Measurements from ENCODE around the gene PLSCR3. TPM values are rescaled to one million over a fixed set of nuclear protein-coding genes. Genes with fewer than 3 reads are reported as not detected.
A peak's percentile ranks its signal among the peaks of the same experiment; 100 is the strongest.

The PLSCR3 gene
- total RNA-seq, 1 experiment from 2014 or later: 39.8 TPM

DNA sequence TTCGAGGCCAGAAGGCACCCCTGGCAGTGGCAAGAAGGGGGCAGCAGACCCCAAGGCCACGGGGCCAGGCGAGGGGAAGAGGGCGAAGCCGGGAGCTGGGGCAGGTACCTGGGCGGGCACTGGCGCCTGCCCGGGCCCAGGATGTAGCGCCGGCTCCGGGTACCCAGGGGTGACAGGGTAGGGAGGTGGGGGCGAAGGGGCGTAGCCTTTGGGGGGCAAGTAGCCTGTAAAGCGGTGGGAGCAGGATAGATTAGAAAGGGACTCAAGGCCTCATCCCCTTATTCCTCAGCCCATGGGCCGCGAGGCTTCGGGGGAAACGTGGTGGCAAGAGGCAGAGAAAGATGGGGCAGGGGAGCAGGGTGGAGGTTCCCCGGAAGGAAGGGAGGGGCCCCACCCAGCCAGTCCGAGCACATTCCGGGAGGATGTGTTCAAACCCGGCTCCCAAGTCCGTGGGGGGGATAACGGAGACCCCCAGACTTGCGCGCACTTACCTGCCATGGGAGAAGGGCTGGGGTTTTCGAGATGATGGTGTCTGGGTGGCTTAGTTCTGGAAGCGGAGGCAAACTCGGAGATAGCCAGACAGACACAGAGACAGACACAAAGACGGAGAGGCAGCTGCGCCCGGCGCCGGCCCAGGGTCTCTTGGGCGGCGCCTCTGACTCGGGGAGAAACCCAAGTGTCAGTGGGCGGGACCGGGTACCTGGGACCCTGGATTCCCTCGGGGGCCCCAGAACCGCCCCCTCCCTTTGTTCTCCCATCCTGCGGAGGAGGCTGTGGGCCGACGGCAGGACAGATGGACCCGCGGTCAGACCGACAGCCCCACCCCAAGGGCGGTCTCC, 493 bp downstream of the PLSCR3 start:
- Histone ChIP-seq H3K4me1 (ENCODE audit: low read length) (peaks cover 14% of the 10 kb centered on the region), H3K9me2 (replicated peaks; ENCODE audit: insufficient read depth, low read length) (no peaks in the 10 kb centered on the region), H3K4me3 (ENCODE audit: low read length) (peak overlapping the region; percentile 91), H2AFZ (ENCODE audit: low read length) (peak overlapping the region; percentile 90), H3K79me2 (ENCODE audit: low read length) (peaks cover 5% of the 10 kb centered on the region; the same call in 1 of the 2 replicates), H3K27me3 (ENCODE audit: low read length) (no peaks in the 10 kb centered on the region), H3K9ac (ENCODE audit: low read length) (peak overlapping the region; percentile 82), H3K9me3 (ENCODE audit: low read length) (no peaks in the 10 kb centered on the region), H4K20me1 (ENCODE audit: insufficient read depth, low read depth, low read length) (no peaks in the 10 kb centered on the region), H3K4me2 (ENCODE audit: low read depth, low read length, poor library complexity, severe bottlenecking) (peak overlapping the region; percentile 89), H3K27ac (ENCODE audit: low read length) (0 out of 2 replicates have a peak overlapping the region, but pooled peaks have one; percentile 17), H3K36me3 (ENCODE audit: insufficient read depth, low read length) (no peaks in the 10 kb centered on the region)
- DNase-seq: peak; percentile 83

DNA sequence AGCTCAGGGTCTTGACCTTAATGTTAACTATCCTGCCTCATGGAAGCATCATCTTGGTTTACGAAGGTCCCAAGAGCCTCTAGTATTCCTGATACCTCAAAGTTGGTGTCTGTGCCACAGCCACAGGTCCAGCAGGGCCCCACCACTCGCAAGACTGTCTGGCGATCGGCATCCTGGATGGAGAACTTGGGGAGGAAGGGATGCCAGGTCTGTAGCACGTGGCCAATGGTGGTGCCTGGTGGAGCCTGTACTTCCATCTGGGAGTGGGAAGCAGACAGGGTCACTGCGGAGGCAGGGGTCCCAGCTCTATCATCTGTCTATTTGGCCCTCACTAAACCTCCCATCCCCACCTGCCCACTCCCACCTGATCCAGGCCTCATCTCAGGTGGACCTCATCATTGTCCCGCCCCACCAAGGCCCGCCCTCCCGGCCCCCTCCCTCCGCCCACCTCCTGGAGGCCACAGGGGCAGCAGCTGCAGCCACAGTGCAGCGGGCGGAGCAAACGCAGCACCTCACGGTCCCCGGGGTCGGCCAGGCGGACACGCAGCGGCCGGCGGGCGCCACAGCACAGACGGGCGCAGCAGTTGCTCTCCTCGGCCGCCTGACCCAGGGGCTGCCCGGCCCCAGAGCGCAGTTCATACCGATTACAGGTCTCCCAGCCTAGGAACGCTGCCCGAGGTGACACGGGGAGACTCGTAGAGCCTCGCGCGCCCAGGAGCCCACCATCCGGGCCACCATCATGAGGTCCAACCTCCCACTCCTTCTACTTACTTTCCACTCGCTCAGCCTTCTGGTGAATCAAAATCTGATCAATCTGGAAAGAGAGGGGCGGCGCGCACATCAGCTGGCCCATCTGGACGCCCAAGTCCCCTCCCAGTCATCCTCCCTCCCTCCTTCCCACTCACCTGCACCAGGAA, 1.4 kb downstream of the PLSCR3 start:
- H3K4me3 ChIP-seq (ENCODE audit: low read length): peak overlapping the region; percentile 91
- H2AFZ ChIP-seq (ENCODE audit: low read length): no peak overlapping the region
- H3K36me3 ChIP-seq (ENCODE audit: insufficient read depth, low read length): no peaks in the 10 kb centered on the region
- H3K79me2 ChIP-seq (ENCODE audit: low read length): peaks cover 5% of the 10 kb centered on the region; the same call in 1 of the 2 replicates
- peak overlapping the region; percentile 82 for H3K9ac ChIP-seq (ENCODE audit: low read length)
- H3K27ac ChIP-seq (ENCODE audit: low read length): no peak overlapping the region
- DNase-seq: no peak
- peaks cover 14% of the 10 kb centered on the region for H3K4me1 ChIP-seq (ENCODE audit: low read length)
- no peaks in the 10 kb centered on the region for H3K9me2 ChIP-seq (replicated peaks; ENCODE audit: insufficient read depth, low read length)
- no peaks in the 10 kb centered on the region for H3K9me3 ChIP-seq (ENCODE audit: low read length)
- H3K4me2 ChIP-seq (ENCODE audit: low read depth, low read length, poor library complexity, severe bottlenecking): peak overlapping the region; percentile 89
- no peaks in the 10 kb centered on the region for H3K27me3 ChIP-seq (ENCODE audit: low read length)
- H4K20me1 ChIP-seq (ENCODE audit: insufficient read depth, low read depth, low read length): no peaks in the 10 kb centered on the region

DNA sequence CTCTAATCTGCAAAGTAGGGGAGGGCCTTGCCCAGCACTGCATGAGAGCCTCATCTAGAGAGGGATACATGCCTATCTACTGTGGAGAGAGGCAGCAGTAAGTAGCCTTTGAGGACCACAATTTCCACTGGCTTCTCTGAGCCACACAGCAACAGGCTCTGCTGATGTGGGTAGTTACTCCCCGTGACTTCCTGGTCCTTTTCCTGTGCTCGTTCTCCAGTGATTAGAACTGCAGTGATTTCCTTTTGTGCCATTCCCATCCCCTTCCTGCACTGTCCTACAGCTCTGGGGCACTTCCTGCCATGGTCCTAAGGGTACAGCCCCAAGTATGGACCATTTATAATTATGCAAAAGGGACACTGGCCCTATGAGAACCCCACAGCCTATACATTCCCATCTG, 3.0 kb downstream of the PLSCR3 start:
- H3K4me1 ChIP-seq (ENCODE audit: low read length): peaks cover 14% of the 10 kb centered on the region
- no peaks in the 10 kb centered on the region for H3K9me2 ChIP-seq (replicated peaks; ENCODE audit: insufficient read depth, low read length)
- no peak for DNase-seq
- H3K4me3 ChIP-seq (ENCODE audit: low read length): no peak overlapping the region
- H3K27me3 ChIP-seq (ENCODE audit: low read length): no peaks in the 10 kb centered on the region
- no peak overlapping the region for H3K4me2 ChIP-seq (ENCODE audit: low read depth, low read length, poor library complexity, severe bottlenecking)
- H4K20me1 ChIP-seq (ENCODE audit: insufficient read depth, low read depth, low read length): no peaks in the 10 kb centered on the region
- no peak overlapping the region for H3K9ac ChIP-seq (ENCODE audit: low read length)
- H3K36me3 ChIP-seq (ENCODE audit: insufficient read depth, low read length): no peaks in the 10 kb centered on the region
- no peak overlapping the region for H2AFZ ChIP-seq (ENCODE audit: low read length)
- no peak overlapping the region for H3K27ac ChIP-seq (ENCODE audit: low read length)
- peaks cover 5% of the 10 kb centered on the region; the same call in 1 of the 2 replicates for H3K79me2 ChIP-seq (ENCODE audit: low read length)
- H3K9me3 ChIP-seq (ENCODE audit: low read length): no peaks in the 10 kb centered on the region

DNA sequence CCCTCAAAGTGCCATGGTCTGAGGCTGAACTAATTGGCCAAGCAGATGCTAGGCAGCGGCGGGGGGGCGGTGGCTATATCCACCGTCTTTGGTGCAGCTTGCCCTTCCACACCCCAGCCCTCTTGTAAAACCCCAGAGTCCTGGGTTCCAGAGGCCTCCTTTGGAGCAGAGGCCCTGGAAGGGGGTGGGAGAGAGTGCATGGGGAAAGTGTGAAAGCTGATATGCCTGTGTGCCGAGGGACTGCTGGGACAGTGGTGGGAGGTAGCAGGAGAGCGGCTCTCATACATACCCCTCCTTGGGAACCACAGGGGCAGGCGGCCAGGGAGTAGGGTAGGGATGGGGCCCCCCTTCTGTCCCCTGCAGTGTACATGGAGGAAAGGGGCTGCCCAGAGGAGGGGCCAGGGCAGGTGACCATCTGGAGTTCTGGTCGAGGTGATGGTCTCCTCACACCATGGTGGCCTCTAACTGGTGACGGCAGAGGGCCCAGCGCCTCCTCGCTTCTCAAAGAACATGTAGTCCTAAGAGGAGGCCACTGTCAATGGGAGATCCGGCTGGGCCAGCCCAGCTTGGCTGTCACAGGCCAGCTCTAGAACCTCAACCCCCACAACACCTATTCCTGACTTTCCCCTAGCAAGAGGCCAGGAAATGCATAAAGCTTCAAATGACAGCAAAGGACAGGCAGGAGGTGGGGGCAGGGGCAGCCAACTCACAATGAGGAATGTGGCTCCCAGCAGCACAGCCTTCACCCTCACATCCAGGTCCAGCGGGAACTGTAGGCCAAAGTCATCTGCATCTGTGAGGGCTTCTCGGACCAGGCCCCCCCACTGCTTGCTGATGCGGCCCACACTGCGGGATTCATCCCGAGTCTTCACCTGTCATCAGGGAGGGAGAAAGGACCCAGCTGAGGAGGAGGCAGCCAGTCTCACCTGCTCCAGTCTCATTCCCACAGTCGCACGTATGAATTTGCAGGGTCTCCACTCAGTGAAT, 4.1 kb downstream of the PLSCR3 start:
- no peak overlapping the region for H3K4me3 ChIP-seq (ENCODE audit: low read length)
- H3K27ac ChIP-seq (ENCODE audit: low read length): no peak overlapping the region
- peaks cover 5% of the 10 kb centered on the region; the same call in 1 of the 2 replicates for H3K79me2 ChIP-seq (ENCODE audit: low read length)
- no peak overlapping the region for H3K4me2 ChIP-seq (ENCODE audit: low read depth, low read length, poor library complexity, severe bottlenecking)
- peaks cover 14% of the 10 kb centered on the region for H3K4me1 ChIP-seq (ENCODE audit: low read length)
- no peaks in the 10 kb centered on the region for H3K9me3 ChIP-seq (ENCODE audit: low read length)
- H3K9me2 ChIP-seq (replicated peaks; ENCODE audit: insufficient read depth, low read length): no peaks in the 10 kb centered on the region
- no peak for DNase-seq
- no peaks in the 10 kb centered on the region for H3K36me3 ChIP-seq (ENCODE audit: insufficient read depth, low read length)
- H3K9ac ChIP-seq (ENCODE audit: low read length): no peak overlapping the region
- no peaks in the 10 kb centered on the region for H4K20me1 ChIP-seq (ENCODE audit: insufficient read depth, low read depth, low read length)
- no peaks in the 10 kb centered on the region for H3K27me3 ChIP-seq (ENCODE audit: low read length)
- no peak overlapping the region for H2AFZ ChIP-seq (ENCODE audit: low read length)

DNA sequence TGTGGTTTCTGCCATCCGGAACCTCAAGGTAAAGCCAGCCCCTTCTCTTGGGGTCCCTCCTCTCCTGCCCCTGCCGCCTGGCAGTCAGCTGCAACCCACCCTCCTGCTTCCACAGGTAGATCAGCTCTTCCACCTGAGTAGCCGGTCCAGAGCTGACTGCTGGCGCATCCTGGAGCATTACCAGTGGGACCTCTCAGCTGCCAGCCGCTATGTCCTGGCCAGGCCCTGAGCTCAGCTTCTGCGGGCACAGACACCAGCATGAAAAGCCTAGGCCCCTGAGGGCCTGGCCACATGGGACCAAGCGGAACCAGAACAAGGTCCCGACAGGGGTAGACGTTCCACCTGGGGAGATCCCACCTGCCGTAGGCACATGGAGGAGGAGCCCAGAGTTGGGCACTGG, 5.5 kb downstream of the PLSCR3 start:
- H3K4me1 ChIP-seq (ENCODE audit: low read length): peaks cover 17% of the 10 kb centered on the region

DNA sequence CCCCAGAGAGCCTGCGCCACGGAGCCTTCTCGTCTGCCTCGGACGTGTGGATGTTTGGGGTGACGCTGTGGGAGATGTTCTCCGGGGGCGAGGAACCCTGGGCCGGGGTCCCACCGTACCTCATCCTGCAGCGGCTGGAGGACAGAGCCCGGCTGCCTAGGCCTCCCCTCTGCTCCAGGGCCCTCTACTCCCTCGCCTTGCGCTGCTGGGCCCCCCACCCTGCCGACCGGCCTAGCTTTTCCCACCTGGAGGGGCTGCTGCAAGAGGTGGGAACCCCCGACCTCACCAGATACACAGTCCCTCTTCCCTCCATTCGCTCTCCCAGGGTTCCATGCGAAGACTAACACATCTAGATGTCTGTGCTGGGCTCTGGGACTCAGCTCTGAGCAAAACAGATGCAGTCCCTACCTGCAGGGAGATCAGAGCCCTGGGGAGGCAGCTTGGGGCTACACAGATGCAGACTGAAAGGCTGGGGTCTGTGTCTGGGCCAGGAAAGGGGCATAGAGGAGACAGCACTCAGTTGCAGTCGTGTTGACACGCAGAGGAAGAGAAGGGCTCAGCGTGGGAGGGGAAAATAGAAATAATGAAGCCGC, 9.7 kb downstream of the PLSCR3 start:
- H3K9me3 ChIP-seq (ENCODE audit: low read length): no peaks in the 10 kb centered on the region
- DNase-seq: no peak
- H3K27me3 ChIP-seq (ENCODE audit: low read length): no peaks in the 10 kb centered on the region
- peak overlapping the region; percentile 88 for H3K4me2 ChIP-seq (ENCODE audit: low read depth, low read length, poor library complexity, severe bottlenecking)
- H3K9ac ChIP-seq (ENCODE audit: low read length): peak overlapping the region; percentile 72
- H4K20me1 ChIP-seq (ENCODE audit: insufficient read depth, low read depth, low read length): no peaks in the 10 kb centered on the region
- peaks cover 15% of the 10 kb centered on the region for H3K4me1 ChIP-seq (ENCODE audit: low read length)
- H3K27ac ChIP-seq (ENCODE audit: low read length): no peak overlapping the region
- H2AFZ ChIP-seq (ENCODE audit: low read length): peak overlapping the region; percentile 87; the same call in 1 of the 2 replicates
- no peaks in the 10 kb centered on the region for H3K9me2 ChIP-seq (replicated peaks; ENCODE audit: insufficient read depth, low read length)
- peak overlapping the region; percentile 72 for H3K4me3 ChIP-seq (ENCODE audit: low read length)
- no peaks in the 10 kb centered on the region for H3K36me3 ChIP-seq (ENCODE audit: insufficient read depth, low read length)
- H3K79me2 ChIP-seq (ENCODE audit: low read length): no peaks in the 10 kb centered on the region

More for the DNA sequence above, 5.5 kb downstream of the PLSCR3 start:
- DNase-seq: no peak
- Histone ChIP-seq H4K20me1 (ENCODE audit: insufficient read depth, low read depth, low read length) (no peaks in the 10 kb centered on the region), H3K4me2 (ENCODE audit: low read depth, low read length, poor library complexity, severe bottlenecking) (no peak overlapping the region), H2AFZ (ENCODE audit: low read length) (no peak overlapping the region), H3K27ac (ENCODE audit: low read length) (no peak overlapping the region), H3K9me3 (ENCODE audit: low read length) (no peaks in the 10 kb centered on the region), H3K27me3 (ENCODE audit: low read length) (no peaks in the 10 kb centered on the region), H3K9me2 (replicated peaks; ENCODE audit: insufficient read depth, low read length) (no peaks in the 10 kb centered on the region), H3K4me3 (ENCODE audit: low read length) (no peak overlapping the region), H3K36me3 (ENCODE audit: insufficient read depth, low read length) (no peaks in the 10 kb centered on the region), H3K9ac (ENCODE audit: low read length) (no peak overlapping the region), H3K79me2 (ENCODE audit: low read length) (peaks cover 5% of the 10 kb centered on the region; the same call in 1 of the 2 replicates)

DNA sequence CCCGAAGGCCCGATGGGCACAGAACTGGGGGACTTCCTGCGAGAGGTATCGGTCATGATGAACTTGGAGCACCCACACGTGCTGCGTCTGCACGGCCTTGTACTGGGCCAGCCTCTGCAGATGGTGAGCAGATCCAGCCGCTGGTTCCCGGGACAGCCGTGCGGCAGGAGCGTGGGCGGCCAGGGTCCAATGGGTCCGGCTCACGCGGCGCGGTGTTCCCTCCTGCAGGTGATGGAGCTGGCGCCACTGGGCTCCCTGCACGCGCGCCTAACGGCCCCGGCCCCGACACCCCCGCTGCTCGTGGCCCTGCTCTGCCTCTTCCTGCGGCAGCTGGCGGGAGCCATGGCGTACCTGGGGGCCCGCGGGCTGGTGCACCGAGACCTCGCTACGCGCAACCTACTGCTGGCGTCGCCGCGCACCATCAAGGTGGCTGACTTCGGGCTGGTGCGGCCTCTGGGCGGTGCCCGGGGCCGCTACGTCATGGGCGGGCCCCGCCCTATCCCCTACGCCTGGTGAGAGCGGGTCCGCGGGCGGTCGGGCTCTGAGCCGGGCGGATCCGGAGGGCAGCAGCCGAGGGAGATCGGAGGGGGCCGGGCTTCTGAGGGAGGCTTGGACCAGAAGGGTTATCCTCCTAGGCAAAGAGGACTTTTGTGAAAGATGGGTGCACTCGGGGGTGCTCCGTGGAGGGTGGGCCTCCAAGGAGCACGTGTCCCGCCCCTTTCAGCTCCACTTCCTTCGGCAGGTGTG, 10.4 kb downstream of the PLSCR3 start:
- Histone ChIP-seq H3K4me2 (ENCODE audit: low read depth, low read length, poor library complexity, severe bottlenecking) (peak overlapping the region; percentile 88), H4K20me1 (ENCODE audit: insufficient read depth, low read depth, low read length) (no peaks in the 10 kb centered on the region), H3K27ac (ENCODE audit: low read length) (no peak overlapping the region), H2AFZ (ENCODE audit: low read length) (peak overlapping the region; percentile 87; the same call in 1 of the 2 replicates), H3K9me3 (ENCODE audit: low read length) (0 out of 2 replicates have a peak, but pooled peaks cover 2% of the 10 kb centered on the region), H3K79me2 (ENCODE audit: low read length) (no peaks in the 10 kb centered on the region), H3K36me3 (ENCODE audit: insufficient read depth, low read length) (no peaks in the 10 kb centered on the region), H3K27me3 (ENCODE audit: low read length) (no peaks in the 10 kb centered on the region), H3K4me1 (ENCODE audit: low read length) (peaks cover 15% of the 10 kb centered on the region), H3K9me2 (replicated peaks; ENCODE audit: insufficient read depth, low read length) (no peaks in the 10 kb centered on the region), H3K9ac (ENCODE audit: low read length) (peak overlapping the region; percentile 72), H3K4me3 (ENCODE audit: low read length) (peak overlapping the region; percentile 72)
- DNase-seq: peak; percentile 90

All from Karpas-422 (cell line).